ENCODE measurements around the gene STX17.
A peak's percentile ranks its signal among the peaks of the same experiment; 100 is the strongest.
"Not testable (repeated sequence)": the region's sequence is repeated elsewhere in the genome, so short reads cannot be mapped to it uniquely, and the experiment has no call there.

Gene STX17

DNA sequence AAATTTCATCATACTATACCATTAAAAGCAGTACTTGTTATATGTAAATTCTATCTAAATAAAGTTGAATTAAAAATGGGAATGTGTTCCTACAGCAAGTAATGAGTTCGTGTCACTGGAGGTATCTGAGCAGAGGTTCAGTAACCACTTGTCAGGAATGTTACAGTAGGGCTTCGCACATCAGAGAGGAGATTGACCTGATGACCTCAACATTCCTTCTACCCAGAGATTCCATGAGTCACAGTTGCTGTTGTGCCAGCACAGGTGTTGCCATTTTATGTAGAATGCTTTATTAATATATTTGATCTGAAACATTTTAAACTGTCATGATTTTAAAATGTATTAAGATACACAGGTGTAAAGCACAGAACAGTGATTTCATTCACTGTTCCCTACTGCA, 60.3 kb downstream of the STX17 start:
- no peak for DNase-seq (ENCODE audit: low read depth in 2 of 2, low spot score in 1 of 2)

DNA sequence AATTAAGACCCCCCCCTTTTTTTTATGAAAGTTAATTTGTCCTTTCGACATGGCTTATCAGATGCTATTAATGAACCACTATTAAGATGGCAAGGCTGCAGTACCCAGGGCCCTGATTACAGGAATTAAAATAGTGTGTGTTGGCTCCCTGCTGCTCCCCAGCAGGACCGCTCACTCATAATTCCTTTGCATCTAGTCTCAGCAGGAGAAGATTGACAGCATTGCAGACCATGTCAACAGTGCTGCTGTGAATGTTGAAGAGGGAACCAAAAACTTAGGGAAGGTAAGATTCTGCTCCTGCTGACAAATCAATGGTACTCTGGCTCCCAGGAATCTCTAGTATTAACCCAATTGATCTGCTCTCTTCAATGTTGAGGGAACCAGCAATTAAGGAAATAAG, 61.0 kb downstream of the STX17 start:
- no peak for DNase-seq (ENCODE audit: low read depth in 2 of 2, low spot score in 1 of 2)

DNA sequence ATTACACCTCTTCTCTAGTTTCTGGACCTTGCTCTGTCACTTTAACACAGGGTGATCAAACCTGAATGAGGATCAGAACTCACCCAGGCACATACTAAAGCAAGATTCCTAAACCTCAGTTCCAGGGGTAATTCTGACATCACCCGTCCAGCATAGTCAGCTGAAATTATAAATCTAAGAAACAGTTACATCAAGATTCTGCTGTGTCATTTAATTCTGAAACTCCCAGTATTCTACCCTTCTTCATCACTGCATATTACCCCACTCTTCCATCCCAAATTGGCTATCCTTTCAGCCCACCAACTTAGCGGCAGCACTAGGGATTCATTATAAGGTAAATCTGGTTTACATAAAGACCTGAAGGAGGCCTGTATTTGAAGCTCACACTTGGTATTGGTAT, 64.0 kb downstream of the STX17 start:
- no peak for DNase-seq (ENCODE audit: low read depth in 2 of 2, low spot score in 1 of 2)

DNA sequence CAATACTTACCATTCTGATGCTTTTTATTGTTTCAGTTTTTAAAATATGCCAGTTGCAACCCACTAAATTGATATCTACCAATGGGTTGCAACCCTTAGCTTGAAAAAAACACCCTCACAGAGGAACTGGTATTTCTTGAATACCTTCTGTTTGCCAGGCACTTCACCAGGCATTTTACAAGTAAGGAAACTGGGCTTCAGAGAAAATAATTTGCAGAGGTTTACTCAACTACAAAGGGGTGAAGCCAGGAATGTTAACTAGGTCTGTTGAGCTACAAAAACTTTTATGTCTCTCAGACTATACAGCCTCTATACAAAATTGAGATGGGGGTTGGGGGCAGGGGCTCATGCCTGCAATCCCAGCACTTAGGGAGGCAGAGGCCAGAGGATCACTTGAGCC, 65.0 kb downstream of the STX17 start:
- DNase-seq (ENCODE audit: low read depth in 2 of 2, low spot score in 1 of 2) = no peak

DNA sequence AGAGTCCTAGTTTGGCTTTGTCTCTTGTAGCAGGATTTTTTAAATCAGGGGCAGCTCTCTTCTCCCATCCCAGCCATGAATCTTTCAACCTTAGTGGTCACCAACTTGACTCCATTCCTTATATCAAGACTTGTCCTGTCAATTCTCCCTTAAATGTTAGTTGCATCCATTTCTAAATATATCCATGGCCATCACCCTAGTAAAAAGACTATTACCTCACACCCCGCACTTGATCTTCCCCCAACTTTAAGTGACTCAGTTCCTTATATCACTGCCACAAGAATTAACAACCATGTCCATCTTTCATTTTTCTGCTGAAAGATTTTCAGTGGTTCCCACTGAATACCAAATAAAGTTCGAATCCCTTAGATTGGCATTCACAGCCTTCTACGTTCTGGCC, 67.0 kb downstream of the STX17 start:
- DNase-seq (ENCODE audit: low read depth in 2 of 2, low spot score in 1 of 2) = no peak

DNA sequence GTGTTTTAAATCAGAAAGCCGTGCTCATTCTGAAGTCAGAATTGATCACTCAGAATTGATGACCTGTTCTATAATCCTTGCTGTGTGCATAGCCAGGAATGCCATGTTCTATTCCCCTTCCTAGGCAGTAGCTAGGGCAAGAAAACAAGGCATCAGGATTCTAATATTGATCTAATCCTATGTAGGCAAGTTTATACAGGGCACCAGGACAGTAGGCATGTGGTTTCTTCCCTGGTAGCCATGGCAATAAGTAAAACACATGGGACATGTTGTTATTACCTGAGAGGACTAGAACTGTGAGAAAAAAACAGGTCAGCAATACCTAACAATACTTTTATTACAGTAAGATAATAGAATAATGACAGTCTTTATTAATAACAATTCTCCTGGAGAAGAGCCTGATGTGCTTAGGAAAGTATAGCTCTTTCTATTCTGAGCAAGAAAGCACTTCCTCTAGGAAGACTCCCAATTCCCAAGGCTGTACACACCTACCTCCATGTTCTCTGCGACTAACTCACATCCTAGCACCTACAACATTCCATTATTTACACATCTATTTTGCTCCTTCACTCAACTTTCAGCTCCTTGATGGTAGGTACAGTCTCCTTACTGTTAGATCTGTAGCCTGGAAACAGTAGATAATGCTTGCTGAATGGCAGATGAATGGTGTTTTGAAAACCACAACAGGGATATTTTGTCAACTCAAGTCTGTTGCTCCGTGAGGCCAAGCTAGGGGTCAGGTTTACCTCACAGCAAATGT, 70.8 kb downstream of the STX17 start:
- DNase-seq (ENCODE audit: low read depth in 2 of 2, low spot score in 1 of 2) = no peak

DNA sequence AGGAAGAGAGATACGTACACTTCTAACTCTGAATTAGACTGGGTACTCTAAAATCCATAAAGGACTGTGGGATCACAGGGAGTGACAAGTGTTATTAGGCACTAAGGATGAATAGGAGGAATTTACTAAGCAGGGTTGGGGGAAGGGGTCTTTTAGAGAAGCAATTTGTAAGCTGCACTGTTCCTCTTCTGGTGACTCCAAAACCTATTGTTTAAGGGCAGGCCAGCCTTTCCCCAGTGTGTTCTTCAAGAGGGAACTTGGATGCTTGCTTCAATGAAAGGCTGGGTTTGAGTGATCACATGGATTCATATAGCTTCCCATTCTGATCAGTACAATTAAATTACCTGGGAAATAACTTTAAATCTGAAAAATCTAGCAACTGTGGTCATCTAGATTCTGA, 71.8 kb downstream of the STX17 start:
- DNase-seq (ENCODE audit: low read depth in 2 of 2, low spot score in 1 of 2) = no peak

DNA sequence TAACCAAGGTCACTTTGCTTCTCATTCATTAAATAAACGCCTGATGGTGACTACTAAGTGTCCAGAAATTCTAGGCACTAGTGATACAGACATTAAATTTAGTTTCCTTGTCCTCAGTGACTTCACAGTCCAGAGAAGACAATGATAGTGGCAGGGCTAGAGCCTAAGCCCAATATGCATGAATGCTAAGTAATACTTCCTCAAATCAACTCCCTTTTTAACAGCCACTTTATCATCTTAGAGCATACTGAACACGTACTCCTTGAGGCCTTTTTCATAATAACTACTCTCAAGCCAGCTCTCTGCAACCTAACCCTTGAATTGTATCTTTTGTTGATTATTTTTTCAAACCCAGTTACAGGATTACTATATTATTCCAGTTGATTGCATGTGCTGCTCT, 74.1 kb downstream of the STX17 start:
- no peak for DNase-seq (ENCODE audit: low read depth in 2 of 2, low spot score in 1 of 2)

DNA sequence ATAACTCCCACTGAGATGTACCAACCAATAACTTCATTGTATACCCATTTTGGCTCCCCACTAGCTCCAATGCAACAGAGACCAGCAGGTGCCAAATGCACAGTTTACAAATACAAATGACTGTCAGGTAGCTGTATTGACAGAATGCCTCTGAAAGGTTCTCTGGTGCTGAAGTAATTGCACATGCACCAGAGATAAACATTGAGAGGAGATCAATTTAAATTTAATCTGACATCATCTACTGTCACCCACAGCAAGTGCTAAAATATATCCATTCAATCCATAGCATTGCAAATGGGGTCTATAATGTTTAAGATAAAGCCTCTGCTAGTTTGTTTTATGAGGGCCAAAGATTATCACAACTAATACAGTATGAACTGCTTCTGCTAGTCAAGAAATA, 80.2 kb downstream of the STX17 start:
- no peak for DNase-seq (ENCODE audit: low read depth in 2 of 2, low spot score in 1 of 2)

DNA sequence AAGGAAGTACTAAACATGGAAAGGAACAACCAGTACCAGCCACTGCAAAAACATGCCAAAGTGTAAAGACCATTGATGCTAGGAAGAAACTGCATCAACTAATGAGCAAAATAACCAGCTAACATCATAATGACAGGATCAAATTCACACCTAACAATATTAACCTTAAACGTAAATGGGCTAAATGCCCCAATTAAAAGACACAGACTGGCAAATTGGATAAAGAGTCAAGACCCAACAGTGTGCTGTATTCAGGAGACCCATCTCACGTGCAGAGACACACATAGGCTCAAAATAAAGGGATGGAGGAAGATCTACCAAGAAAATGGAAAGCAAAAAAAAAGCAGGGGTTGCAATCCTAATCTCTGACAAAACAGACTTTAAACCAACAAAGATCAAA, 84.1 kb downstream of the STX17 start:
- not testable (repeated sequence) for DNase-seq (ENCODE audit: low read depth in 2 of 2, low spot score in 1 of 2)

DNA sequence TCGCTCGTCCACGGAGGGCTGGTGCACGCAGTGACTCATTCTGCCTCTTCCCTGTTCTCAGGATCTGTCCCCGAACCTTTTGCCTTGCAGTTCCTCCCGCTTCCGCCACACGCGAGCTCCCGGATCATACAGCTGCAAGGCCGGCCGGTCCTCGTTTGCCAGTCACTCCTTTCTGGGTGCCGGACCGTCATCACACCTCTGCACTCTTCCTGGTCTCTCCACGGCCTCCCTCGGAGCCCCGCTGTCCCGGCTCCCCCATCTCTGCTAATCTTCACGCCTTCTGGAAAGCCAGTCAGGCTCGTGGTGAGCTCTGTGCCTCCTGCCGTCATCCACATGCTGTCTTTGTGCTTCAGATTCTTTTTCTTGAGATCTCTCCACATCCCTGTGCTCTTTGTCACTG, 91.8 kb downstream of the STX17 start:
- DNase-seq (ENCODE audit: low read depth in 2 of 2, low spot score in 1 of 2) = no peak

DNA sequence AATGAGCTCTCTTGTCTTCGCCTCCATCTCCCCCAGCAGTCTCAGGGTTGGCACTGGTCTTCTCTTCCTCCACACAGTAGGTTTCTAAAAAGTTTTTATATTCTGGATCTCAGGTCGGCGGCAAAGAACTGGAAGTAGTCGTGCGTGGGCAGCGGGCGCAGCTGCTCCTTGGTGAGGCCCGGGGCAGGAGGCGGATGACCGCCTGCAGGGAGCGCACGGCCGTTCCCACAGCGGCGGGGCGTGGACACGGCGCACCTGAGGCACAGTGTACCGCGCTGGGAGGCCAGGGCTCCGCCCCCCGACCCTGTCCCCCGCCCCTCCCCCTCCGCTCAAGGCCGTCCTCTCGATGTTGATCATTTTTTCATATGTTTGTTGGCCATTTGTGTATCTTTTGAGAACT, 92.4 kb downstream of the STX17 start:
- no peak for DNase-seq (ENCODE audit: low read depth in 2 of 2, low spot score in 1 of 2)

DNA sequence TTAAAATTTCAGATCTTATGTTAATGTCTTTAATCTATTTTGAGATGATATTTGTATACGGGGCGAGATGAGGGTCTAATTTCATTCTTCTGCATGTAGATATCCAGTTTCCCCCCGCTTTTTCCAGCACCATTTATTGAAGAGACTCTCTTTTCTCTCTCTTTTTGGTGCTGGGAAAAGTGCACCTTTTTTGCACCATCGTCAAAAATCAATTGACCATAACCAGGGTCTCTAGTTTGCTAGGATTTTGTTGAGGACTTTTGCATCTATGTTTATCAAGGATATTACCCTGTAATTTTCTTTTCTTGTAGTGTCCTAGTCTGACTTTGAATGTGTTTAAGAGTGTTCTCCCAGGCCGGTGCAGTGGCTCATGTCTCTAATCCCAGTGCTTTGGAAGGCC, 93.3 kb downstream of the STX17 start:
- DNase-seq (ENCODE audit: low read depth in 2 of 2, low spot score in 1 of 2) = no peak

DNA sequence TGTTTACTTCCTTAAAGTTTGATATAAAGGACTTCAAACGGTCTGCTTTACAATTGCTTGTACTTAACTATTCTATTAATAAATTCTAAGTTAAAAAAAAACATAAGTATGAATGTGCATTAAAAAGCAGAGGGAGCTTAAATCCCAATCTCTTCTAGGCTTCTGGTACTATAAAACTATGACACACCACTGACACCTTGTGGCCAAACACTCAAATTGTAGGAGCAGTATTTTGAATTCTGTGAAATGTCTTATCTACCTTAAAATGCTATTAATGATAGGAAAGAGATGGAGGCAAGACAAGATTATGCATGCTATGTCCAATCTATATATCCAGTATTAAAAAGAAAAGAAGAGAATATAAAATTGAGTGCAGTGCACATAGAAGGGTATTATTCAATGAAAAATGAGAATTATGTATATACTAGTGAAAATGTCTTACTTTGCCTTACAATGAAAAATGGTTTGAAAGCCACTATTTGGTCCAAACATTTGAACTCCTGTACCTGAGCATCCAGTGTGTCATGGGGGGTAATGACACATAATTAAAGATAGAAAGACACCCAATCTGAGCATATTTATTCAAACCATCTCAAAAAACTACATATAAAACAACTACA, 104.7 kb downstream of the STX17 start:
- peak in 1 of 2 donors; percentile 10 for DNase-seq (ENCODE audit: low read depth in 2 of 2, low spot score in 1 of 2)

DNA sequence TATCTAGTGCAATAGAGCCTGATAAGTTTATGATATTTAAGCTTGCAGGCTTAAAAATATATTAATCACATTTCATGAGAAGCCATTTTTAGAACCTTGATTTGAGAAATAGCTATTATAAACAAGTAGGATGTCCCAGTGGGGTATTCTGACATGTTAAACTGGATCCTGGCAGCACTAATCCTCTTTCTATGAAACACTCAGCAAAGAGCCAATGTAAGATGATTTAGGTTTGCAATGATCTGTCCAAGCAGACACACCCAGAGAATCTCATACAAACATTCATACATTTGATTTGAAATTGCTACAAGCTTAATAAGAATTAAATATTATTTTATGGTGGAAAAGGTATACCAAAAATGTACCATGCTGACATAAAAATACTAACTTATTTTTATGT, 105.8 kb downstream of the STX17 start:
- no peak for DNase-seq (ENCODE audit: low read depth in 2 of 2, low spot score in 1 of 2)

DNA sequence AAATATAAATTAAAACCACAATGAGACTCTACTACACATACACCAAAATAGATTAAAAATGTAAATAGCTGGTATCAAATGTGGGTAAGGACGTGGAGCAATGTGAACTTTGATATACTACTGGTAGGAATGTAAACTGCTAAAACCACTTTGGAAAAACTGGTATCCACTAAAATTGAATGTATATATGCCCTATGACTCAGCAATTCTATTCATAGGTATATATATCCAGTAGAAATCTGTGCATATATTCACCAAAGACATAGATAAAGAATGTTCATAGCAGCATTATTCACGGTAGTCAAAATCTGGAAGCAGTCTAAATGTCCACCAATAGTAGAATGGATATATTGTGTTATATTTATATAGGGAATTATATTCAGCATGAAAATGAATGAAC, 107.1 kb downstream of the STX17 start:
- DNase-seq (ENCODE audit: low read depth in 2 of 2, low spot score in 1 of 2) = no peak

DNA sequence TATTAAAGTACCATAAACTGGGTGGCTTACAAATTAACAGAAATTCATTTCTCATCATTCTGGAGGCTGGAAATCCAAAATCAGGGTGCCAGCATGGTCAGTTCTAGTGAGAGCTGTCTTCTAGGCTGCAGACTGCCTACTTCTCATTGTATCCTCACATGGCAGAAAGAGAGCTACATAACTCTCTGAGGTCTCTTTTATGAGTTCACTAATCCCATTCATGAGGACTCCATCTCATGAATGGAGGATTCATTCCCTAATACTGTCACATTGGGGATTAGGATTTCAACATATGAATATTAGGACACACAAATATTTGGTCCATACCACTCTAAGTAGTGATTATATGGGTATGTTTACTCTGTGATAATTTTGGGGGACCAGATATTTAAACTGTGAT, 108.4 kb downstream of the STX17 start:
- DNase-seq (ENCODE audit: low read depth in 2 of 2, low spot score in 1 of 2) = no peak

DNA sequence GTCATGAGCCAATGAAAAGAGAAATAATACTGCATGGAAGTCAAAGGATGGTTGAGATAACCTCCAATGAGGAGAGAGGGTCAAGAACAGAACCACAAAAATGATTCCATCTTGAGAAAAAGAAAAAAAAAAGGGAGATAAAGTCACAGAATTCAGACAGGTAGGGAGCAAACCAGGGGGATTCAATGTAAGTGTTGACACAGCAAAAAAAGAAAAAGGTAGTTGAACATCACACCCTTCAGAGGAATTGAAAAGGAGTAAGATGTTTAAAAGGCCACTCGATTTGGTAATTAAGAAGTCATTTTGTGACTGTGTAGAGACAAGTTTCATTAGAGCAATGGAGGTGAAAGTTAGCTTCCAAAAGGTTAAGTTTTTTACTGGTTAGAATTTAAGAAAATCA, 113.1 kb downstream of the STX17 start:
- DNase-seq (ENCODE audit: low read depth in 2 of 2, low spot score in 1 of 2) = no peak

Data from stimulated activated CD8-positive, alpha-beta memory T cell treated with anti-CD3 and anti-CD28 coated beads, Interleukin-4, amount 100 ng/mL, for 1 hour (primary cell).